ENCODE data around the gene GSX2.
A peak's percentile ranks its signal among the peaks of the same experiment; 100 is the strongest.

Gene GSX2

GRCh38 chr4:54090404-54090803, 9.6 kb upstream of the GSX2 start (continued):
- TF ChIP-seq HOXD13 (CRISPR knock-in tag; IDR thresholded peaks at IDR 0.05; ENCODE audit: borderline replicate concordance) (no peak), ZNF776 (tag by site-specific recombination; IDR thresholded peaks at IDR 0.05; ENCODE audit: borderline replicate concordance) (no peak), IKZF3 (tag by site-specific recombination; IDR thresholded peaks at IDR 0.05) (no peak), ZNF747 (tag by site-specific recombination; IDR thresholded peaks at IDR 0.05) (no peak), ZNF555 (tag by site-specific recombination; conservative IDR thresholded peaks at IDR 0.05) (no peak), PRDM1 (tag by site-specific recombination; IDR thresholded peaks at IDR 0.05) (no peak), ZBTB26 (tag by site-specific recombination; optimal IDR thresholded peaks at IDR 0.05) (no peak), ZBTB11 (tag by site-specific recombination; conservative IDR thresholded peaks at IDR 0.05; ENCODE audit: low read depth) (no peak), ZNF140 (tag by site-specific recombination; IDR thresholded peaks at IDR 0.05) (no peak), ZNF626 (tag by site-specific recombination; IDR thresholded peaks at IDR 0.05) (no peak)

- CTCF ChIA-PET, result interaction anchor here (1.2 kb wide), 1 partner anchor 126 kb away, joined by 5 read pairs; no protein-coding TSS in a partner anchor
- POLR2A ChIA-PET, result no interaction called here
- H3K4me3 ChIP-seq (ENCODE audit: low read depth, low read length), result no peak overlapping the region
Measured at GRCh38 chr4:54090804-54091623, 8.9 kb upstream of the GSX2 start.

More at GRCh38 chr4:54090804-54091623, 8.9 kb upstream of the GSX2 start:
- H3K4me1 ChIP-seq (ENCODE audit: control insufficient read depth, insufficient read depth, low read length), result no peaks in the 10 kb centered on the region
- TF ChIP-seq PRDM6 (tag by site-specific recombination; IDR thresholded peaks at IDR 0.05) (no peak), ZNF280C (tag by site-specific recombination; IDR thresholded peaks at IDR 0.05) (no peak), ZBTB21 (tag by site-specific recombination; IDR thresholded peaks at IDR 0.05) (no peak), PATZ1 (tag by site-specific recombination; IDR thresholded peaks at IDR 0.05) (0 out of 2 replicates have a peak, but pooled peaks have one; percentile 7), ZNF302 (tag by site-specific recombination; IDR thresholded peaks at IDR 0.05; ENCODE audit: low read depth) (no peak), TRIM28 (IDR thresholded peaks at IDR 0.05; ENCODE audit: borderline replicate concordance, low read length) (no peak), ZNF148 (tag by site-specific recombination; IDR thresholded peaks at IDR 0.05; ENCODE audit: borderline replicate concordance) (no peak)
- no peak overlapping the region for H3K27ac ChIP-seq (ENCODE audit: extremely low read depth, low read depth, low read length)
- no peaks in the 10 kb centered on the region for H3K36me3 ChIP-seq (ENCODE audit: control insufficient read depth in 2 of 2, insufficient read depth in 1 of 2, low read length in 2 of 2)
- H3K9me3 ChIP-seq (ENCODE audit: control insufficient read depth, insufficient read depth, low read depth, low read length), result no peaks in the 10 kb centered on the region

All from HEK293 (cell line).